Gastroesophageal sphincter (tissue), 3 donors: ENCODE measurements around the gene HACL1.

Source experiments
- POLR2A ChIP-seq, 2 donors: fragments of 450-650 bp; IDR thresholded peaks; one replicate each; pipeline ENCODE4 v1.6.1; 2017; ENCODE audit warnings: antibody characterized with exemption in 2 of 2, mild to moderate bottlenecking in 2 of 2, moderate library complexity in 1 of 2
- POLR2AphosphoS5 ChIP-seq: sonication (generic); formaldehyde crosslinking; IDR thresholded peaks from one replicate; pipeline ENCODE4 v1.6.1; 2017; ENCODE audit warnings: antibody characterized with exemption
- TF ChIP-seq, protein P1 (sequence below), 4 experiments: fragments of 200-600 bp in 2 of 4; fragments of 450-650 bp in 2 of 4; sonication (generic) in 1 of 4; IDR thresholded peaks; one replicate each; pipeline ENCODE4 v1.5.1; 2017 to 2019; ENCODE audit warnings: antibody characterized with exemption in 4 of 4, mild to moderate bottlenecking in 2 of 4, moderate library complexity in 2 of 4

- TF ChIP-seq, protein P1, sequence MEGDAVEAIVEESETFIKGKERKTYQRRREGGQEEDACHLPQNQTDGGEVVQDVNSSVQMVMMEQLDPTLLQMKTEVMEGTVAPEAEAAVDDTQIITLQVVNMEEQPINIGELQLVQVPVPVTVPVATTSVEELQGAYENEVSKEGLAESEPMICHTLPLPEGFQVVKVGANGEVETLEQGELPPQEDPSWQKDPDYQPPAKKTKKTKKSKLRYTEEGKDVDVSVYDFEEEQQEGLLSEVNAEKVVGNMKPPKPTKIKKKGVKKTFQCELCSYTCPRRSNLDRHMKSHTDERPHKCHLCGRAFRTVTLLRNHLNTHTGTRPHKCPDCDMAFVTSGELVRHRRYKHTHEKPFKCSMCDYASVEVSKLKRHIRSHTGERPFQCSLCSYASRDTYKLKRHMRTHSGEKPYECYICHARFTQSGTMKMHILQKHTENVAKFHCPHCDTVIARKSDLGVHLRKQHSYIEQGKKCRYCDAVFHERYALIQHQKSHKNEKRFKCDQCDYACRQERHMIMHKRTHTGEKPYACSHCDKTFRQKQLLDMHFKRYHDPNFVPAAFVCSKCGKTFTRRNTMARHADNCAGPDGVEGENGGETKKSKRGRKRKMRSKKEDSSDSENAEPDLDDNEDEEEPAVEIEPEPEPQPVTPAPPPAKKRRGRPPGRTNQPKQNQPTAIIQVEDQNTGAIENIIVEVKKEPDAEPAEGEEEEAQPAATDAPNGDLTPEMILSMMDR (IDR thresholded peaks at IDR 0.05) = no peak
- TF ChIP-seq POLR2AphosphoS5 (no peak), POLR2A (IDR thresholded peaks at IDR 0.05) (no peak)
These were observed 72.4 kb downstream of the HACL1 start for GRCh38 chr3:15528854-15529537.
